GM23338 (cell line): ENCODE results near the gene MINDY1. TPM values are rescaled to one million over a fixed set of nuclear protein-coding genes. Genes with fewer than 3 reads are reported as not detected.

Experiments
- ATAC-seq: fragments of 200-7000 bp; cut with Tn5 transposase; 3 replicates; pipeline ENCODE4 v1.9.1; 2020
- DNase-seq: peaks from one replicate; pipeline ENCODE4 v3.0.0-alpha.2; 2015; ENCODE audit warnings: low spot score
- H2AFZ ChIP-seq: fragments of 200-600 bp; sonication (generic); 2 replicates; pipeline ENCODE4 v1.8.0; 2016; ENCODE audit warnings: antibody characterized with exemption, mild to moderate bottlenecking, moderate library complexity
- H3F3A ChIP-seq: fragments of 200-600 bp; sonication (generic); replicated peaks from 2 replicates; pipeline ENCODE4 v1.8.0; 2017; ENCODE audit warnings: antibody characterized with exemption, mixed run types, low read depth
- H3K27ac ChIP-seq: fragments of 200-600 bp; sonication (generic); 2 replicates; pipeline ENCODE4 v1.6.1; 2016; ENCODE audit warnings: low read depth
- H3K27me3 ChIP-seq: fragments of 200-600 bp; sonication (generic); 2 replicates; pipeline ENCODE4 v1.8.0; 2016; ENCODE audit warnings: mild to moderate bottlenecking, mixed run types, moderate library complexity; ENCODE audit not compliant: insufficient read depth
- H3K36me3 ChIP-seq: fragments of 200-600 bp; sonication (generic); 2 replicates; pipeline ENCODE4 v1.8.0; 2016; ENCODE audit warnings: mild to moderate bottlenecking; ENCODE audit not compliant: insufficient read depth
- H3K4me1 ChIP-seq: fragments of 200-600 bp; sonication (generic); 2 replicates; pipeline ENCODE4 v1.8.0; 2016; ENCODE audit warnings: mild to moderate bottlenecking, moderate library complexity; ENCODE audit not compliant: insufficient read depth
- H3K4me2 ChIP-seq: fragments of 200-600 bp; sonication (generic); 2 replicates; pipeline ENCODE4 v1.7.1; 2017; ENCODE audit warnings: mixed run types
- H3K4me3 ChIP-seq: fragments of 200-600 bp; sonication (generic); 2 replicates; pipeline ENCODE4 v1.6.1; 2016; ENCODE audit warnings: mixed run types
- H3K79me2 ChIP-seq: fragments of 200-600 bp; sonication (generic); replicated peaks from 2 replicates; pipeline ENCODE4 v1.8.0; 2017; ENCODE audit warnings: mild to moderate bottlenecking; ENCODE audit not compliant: insufficient read depth
- H3K9me2 ChIP-seq: fragments of 200-600 bp; sonication (generic); 2 replicates; pipeline ENCODE4 v1.8.0; 2017; ENCODE audit not compliant: insufficient read depth
- H4K20me1 ChIP-seq: fragments of 200-600 bp; sonication (generic); replicated peaks from 2 replicates; pipeline ENCODE4 v1.8.0; 2017; ENCODE audit warnings: mild to moderate bottlenecking; ENCODE audit not compliant: insufficient read depth
- H3K27ac Mint-ChIP-seq: 2 replicates; pipeline ENCODE4 v1.8.0; 2020; ENCODE audit warnings: inconsistent platforms, mild to moderate bottlenecking, moderate library complexity, mixed read lengths
- H3K27me3 Mint-ChIP-seq: 3 replicates; pipeline ENCODE4 v1.8.0; 2022; ENCODE audit warnings: low read depth, mild to moderate bottlenecking, moderate library complexity, mixed read lengths, inconsistent platforms; ENCODE audit not compliant: insufficient read depth, poor library complexity
- H3K36me3 Mint-ChIP-seq: 3 replicates; pipeline ENCODE4 v1.8.0; 2021; ENCODE audit warnings: low read depth, mild to moderate bottlenecking, inconsistent platforms, moderate library complexity, mixed read lengths
- H3K4me1 Mint-ChIP-seq: 3 replicates; pipeline ENCODE4 v1.8.0; 2020; ENCODE audit warnings: mild to moderate bottlenecking, inconsistent platforms, mixed read lengths
- H3K4me3 Mint-ChIP-seq: 3 replicates; pipeline ENCODE4 v1.8.0; 2021; ENCODE audit warnings: moderate library complexity, mild to moderate bottlenecking, inconsistent platforms, mixed read lengths
- H3K9me3 Mint-ChIP-seq: 3 replicates; pipeline ENCODE4 v1.8.0; 2020; ENCODE audit warnings: moderate library complexity, mild to moderate bottlenecking, inconsistent platforms, mixed read lengths
- CREB1 ChIP-seq: fragments of 250-450 bp; sonication (Bioruptor Pico); IDR thresholded peaks from 2 replicates; pipeline ENCODE4 v1.5.0; 2020; ENCODE audit warnings: low read depth, mild to moderate bottlenecking, moderate library complexity
- CTCF ChIP-seq, 2 experiments: fragments of 200-600 bp in 1 of 2; sonication (generic) in 1 of 2; conservative IDR thresholded peaks; 2 replicates each; pipeline versions ENCODE4 v1.5.1 to v1.6.1; 2016 to 2017; ENCODE audit warnings: antibody characterized with exemption in 2 of 2, low read depth in 2 of 2, mild to moderate bottlenecking in 2 of 2, moderate library complexity in 1 of 2
- ETS1 ChIP-seq: IDR thresholded peaks from 2 replicates; pipeline ENCODE4 v1.6.1; 2016; ENCODE audit warnings: antibody characterized with exemption
- POLR2AphosphoS5 ChIP-seq: IDR thresholded peaks from 2 replicates; pipeline ENCODE4 v1.6.1; 2016; ENCODE audit warnings: antibody characterized with exemption, low read depth
- REST ChIP-seq: IDR thresholded peaks from one replicate; pipeline ENCODE4 v1.6.1; 2018; ENCODE audit warnings: antibody characterized with exemption; ENCODE audit not compliant: unreplicated experiment
- STAT1 ChIP-seq: IDR thresholded peaks from one replicate; pipeline ENCODE4 v1.6.1; 2016; ENCODE audit warnings: antibody characterized with exemption; ENCODE audit not compliant: unreplicated experiment
- polyA plus RNA-seq: library from polyadenylated mRNA; unstranded; fragments of >200 nt; fragmentation: Nextera tagmentation; extraction: Ambion mirVana; gene quantifications from 2 replicates; pipeline ENCODE4 v1.2.1, GENCODE V29; 2016
- total RNA-seq: library from RNA; depleted of rRNA; stranded (reverse); fragments of >200 nt; shearing (Covaris generic); gene quantifications from 2 replicates; pipeline ENCODE4 v1.2.3, GENCODE V29; 2014

MINDY1 gene
- total and polyA plus RNA-seq, 2 experiments from 2014 or later, result 4.5 to 10.3 TPM

DNA sequence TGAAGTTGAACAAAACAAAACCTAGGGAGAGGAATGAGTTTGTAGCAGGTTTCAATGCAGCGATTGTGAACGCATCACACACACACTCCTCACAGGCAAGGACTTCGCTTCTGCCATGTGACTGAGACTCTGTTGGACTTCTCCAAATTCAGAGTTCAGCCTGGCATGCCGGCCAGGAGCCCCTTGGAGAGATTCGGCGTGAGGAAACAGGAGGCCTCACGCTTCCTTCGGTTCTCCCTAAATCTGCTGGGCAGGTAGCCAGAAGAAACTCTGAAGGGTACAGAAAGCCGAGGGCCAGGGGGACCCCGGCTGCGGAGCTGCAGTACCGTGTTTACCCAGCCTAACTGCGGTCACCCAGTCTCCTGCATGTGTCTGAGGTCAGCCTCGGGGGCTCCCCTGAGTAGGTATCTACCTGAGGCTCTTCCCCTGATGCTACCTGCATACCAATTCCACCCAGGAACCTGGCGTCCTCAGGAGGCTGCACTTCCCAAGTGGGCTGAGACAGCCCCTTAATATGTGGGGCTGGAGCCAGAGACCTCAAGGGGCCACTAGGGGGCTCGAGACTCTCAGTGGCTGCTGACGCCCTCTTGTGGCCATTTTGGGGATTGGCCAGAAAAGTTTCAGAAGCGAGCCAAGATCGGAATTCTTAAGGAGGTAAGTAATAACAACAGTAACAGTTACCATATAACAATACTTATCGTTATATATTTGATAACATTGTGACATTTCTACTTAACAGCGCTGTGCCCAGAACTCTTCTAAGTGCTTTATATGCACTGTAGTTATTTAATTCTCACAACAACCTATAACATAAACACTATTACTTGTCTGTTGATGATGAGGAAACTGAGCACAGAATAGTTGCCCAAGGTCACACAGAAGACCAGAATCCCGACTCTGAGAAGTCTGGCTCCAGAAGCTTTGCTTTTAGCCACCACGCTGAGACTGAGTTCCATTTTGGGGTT is 27.3 kb downstream of the MINDY1 start:
- TF ChIP-seq STAT1 (no peak), CREB1 (peak; percentile 48; the same call in 1 of the 2 replicates), CTCF (conservative IDR thresholded peaks at IDR 0.05; ENCODE audit: low read depth in 2 of 2) (peak; percentile 100)
- peaks cover 9% of the 10 kb centered on the region for H3K79me2 ChIP-seq
- Mint-ChIP-seq H3K27ac (peak overlapping the region; percentile 40; the same call in 1 of the 2 replicates), H3K4me3 (no peak overlapping the region; the same call in 2 of the 3 replicates), H3K4me1 (peaks cover 56% of the 10 kb centered on the region), H3K36me3 (no peaks in the 10 kb centered on the region; the same call in 2 of the 3 replicates), H3K27me3 (peaks cover 16% of the 10 kb centered on the region), H3K9me3 (peaks cover 4% of the 10 kb centered on the region; the same call in 1 of the 3 replicates)
- H3K4me1 ChIP-seq, result peaks cover 51% of the 10 kb centered on the region
- DNase-seq (peak; percentile 97), ATAC-seq (peak; percentile 27)
- no peaks in the 10 kb centered on the region for H4K20me1 ChIP-seq
- H3K27ac ChIP-seq, result peak overlapping the region; percentile 75
- H3F3A ChIP-seq, result peaks cover 16% of the 10 kb centered on the region
- peak overlapping the region; percentile 65 for H3K4me2 ChIP-seq
- no peaks in the 10 kb centered on the region for H3K36me3 ChIP-seq
- peak overlapping the region; percentile 74 for H2AFZ ChIP-seq
- peak overlapping the region; percentile 41; the same call in 1 of the 2 replicates for H3K4me3 ChIP-seq
- H3K27me3 ChIP-seq, result 0 out of 2 replicates have a peak, but pooled peaks cover 3% of the 10 kb centered on the region
- H3K9me2 ChIP-seq, result no peaks in the 10 kb centered on the region

GRCh38 chr1:150976879-150977694 is 29.6 kb downstream of the MINDY1 start:
- Histone ChIP-seq H3K79me2 (peaks cover 29% of the 10 kb centered on the region), H3K4me1 (peaks cover 59% of the 10 kb centered on the region), H3K4me3 (peak overlapping the region; percentile 46), H3K27ac (peak overlapping the region; percentile 86), H3K4me2 (peak overlapping the region; percentile 94), H3K36me3 (no peaks in the 10 kb centered on the region), H2AFZ (0 out of 2 replicates have a peak overlapping the region, but pooled peaks have one; percentile 72), H4K20me1 (peaks cover 6% of the 10 kb centered on the region; the same call in 1 of the 2 replicates), H3K9me2 (no peaks in the 10 kb centered on the region), H3K27me3 (0 out of 2 replicates have a peak, but pooled peaks cover 3% of the 10 kb centered on the region), H3F3A (peaks cover 16% of the 10 kb centered on the region)
- ATAC-seq (peak; percentile 3; the same call in 2 of the 3 replicates), DNase-seq (peak; percentile 72)
- Mint-ChIP-seq H3K4me3 (peak overlapping the region; percentile 78; the same call in 2 of the 3 replicates), H3K27ac (peak overlapping the region; percentile 66), H3K4me1 (peaks cover 61% of the 10 kb centered on the region), H3K27me3 (peaks cover 22% of the 10 kb centered on the region), H3K9me3 (peaks cover 4% of the 10 kb centered on the region; the same call in 1 of the 3 replicates), H3K36me3 (peaks cover 12% of the 10 kb centered on the region; the same call in 1 of the 3 replicates)
- peak; percentile 40; the same call in 1 of the 2 replicates for TF ChIP-seq POLR2AphosphoS5
- no peak for TF ChIP-seq REST
- TF ChIP-seq ETS1, result no peak
